ENCODE measurements around the gene CEL.
"Not testable (repeated sequence)": the region's sequence is repeated elsewhere in the genome, so short reads cannot be mapped to it uniquely, and the experiment has no call there.

The CEL gene

GRCh38 chr9:133090187-133090586, 28.4 kb downstream of the CEL start:
- no peak for TF ChIP-seq CTCF (IDR thresholded peaks at IDR 0.05; ENCODE audit: control extremely low read depth, extremely low read depth, low read depth, missing control alignments)
- CTCF ChIA-PET, result interaction anchor here (0.9 to 1.5 kb wide), 3 partner anchors 10 to 16 kb away, joined by 3 to 4 read pairs (median 3); no protein-coding TSS in a partner anchor
- no peak for DNase-seq (ENCODE audit: extremely low spot score)
- POLR2A ChIA-PET, result interaction anchor here (0.7 kb wide), 1 partner anchor 24 kb away, joined by 9 read pairs; no protein-coding TSS in a partner anchor

GRCh38 chr9:133090752-133091385, 29.1 kb downstream of the CEL start:
- CTCF ChIA-PET, result no interaction called here
- no peak for TF ChIP-seq CTCF (IDR thresholded peaks at IDR 0.05; ENCODE audit: control extremely low read depth, extremely low read depth, low read depth, missing control alignments)
- POLR2A ChIA-PET, result no interaction called here
- no peak for DNase-seq (ENCODE audit: extremely low spot score)

GRCh38 chr9:133094351-133094750, 32.6 kb downstream of the CEL start:
- POLR2A ChIA-PET; DNase-seq (ENCODE audit: extremely low spot score): not testable (repeated sequence)
- CTCF ChIA-PET, result interaction anchor here (1.6 kb wide), 1 partner anchor 9 kb away, joined by 9 read pairs; no protein-coding TSS in a partner anchor

GRCh38 chr9:133094842-133095393, 33.1 kb downstream of the CEL start:
- DNase-seq (ENCODE audit: extremely low spot score), result no peak
- CTCF ChIA-PET, result interaction anchor here (1.4 to 2.5 kb wide), 4 partner anchors 8 to 53 kb away, joined by 4 to 13 read pairs (median 7); no protein-coding TSS in a partner anchor
- POLR2A ChIA-PET, result no interaction called here
- no peak for TF ChIP-seq CTCF (IDR thresholded peaks at IDR 0.05; ENCODE audit: control extremely low read depth, extremely low read depth, low read depth, missing control alignments)

- CTCF ChIA-PET, result interaction anchor here (1.0 to 3.1 kb wide), 3 partner anchors 46 to 58 kb away, joined by 3 to 22 read pairs (median 10); no protein-coding TSS in a partner anchor
- POLR2A ChIA-PET, result no interaction called here
- DNase-seq (ENCODE audit: extremely low spot score), result no peak
- TF ChIP-seq CTCF (IDR thresholded peaks at IDR 0.05; ENCODE audit: control extremely low read depth, extremely low read depth, low read depth, missing control alignments), result no peak
Observed at GRCh38 chr9:133098104-133098754, 36.4 kb downstream of the CEL start.

- CTCF ChIA-PET, result interaction anchor here (1.0 to 3.1 kb wide), 3 partner anchors 46 to 58 kb away, joined by 3 to 22 read pairs (median 10); no protein-coding TSS in a partner anchor
- no peak for TF ChIP-seq CTCF (IDR thresholded peaks at IDR 0.05; ENCODE audit: control extremely low read depth, extremely low read depth, low read depth, missing control alignments)
- POLR2A ChIA-PET, result no interaction called here
- DNase-seq (ENCODE audit: extremely low spot score), result no peak
Observed at GRCh38 chr9:133098871-133099270, 37.1 kb downstream of the CEL start.

All from GM10248 (cell line).